Urinary bladder (tissue), 4 donors: ENCODE results near the gene SLC1A3. TPM values are rescaled to one million over a fixed set of nuclear protein-coding genes. Genes with fewer than 3 reads are reported as not detected.

Source experiments
- DNase-seq: peaks from one replicate; pipeline ENCODE4 v3.0.0-alpha.2; 2015; ENCODE audit errors: extremely low spot score
- H3K27ac ChIP-seq: one replicate; pipeline ENCODE4 v1.5.1; 2013; ENCODE audit warnings: low read depth, mild to moderate bottlenecking, moderate library complexity
- H3K36me3 ChIP-seq: one replicate; pipeline ENCODE4 v1.6.1; 2013; ENCODE audit warnings: mild to moderate bottlenecking, moderate library complexity; ENCODE audit not compliant: insufficient read depth
- H3K4me1 ChIP-seq: one replicate; pipeline ENCODE4 v1.6.1; 2013; ENCODE audit warnings: mild to moderate bottlenecking, moderate library complexity; ENCODE audit not compliant: insufficient read depth
- H3K4me3 ChIP-seq: one replicate; pipeline ENCODE4 v1.5.1; 2013; ENCODE audit warnings: low read depth, low read length
- WGBS: extraction: QIAGEN DNeasy Blood & Tissue Kit; methylation state at CpG from one replicate; pipeline ENCODE4 v1.1.7; 2013; 5-methylcytosine and 5-hydroxymethylcytosine counted together
- polyA plus RNA-seq: library from polyadenylated mRNA; stranded (reverse); fragments of 200-250 nt; gene quantifications from one replicate; pipeline ENCODE4 v1.2.3, GENCODE V29; 2013
- total RNA-seq: library from RNA; depleted of rRNA; stranded (reverse); fragments of >200 nt; gene quantifications from one replicate; pipeline ENCODE4 v1.2.3, GENCODE V29; 2014
- donor health status: healthy with polysubstance abuse.
- donor health status: healthy.

SLC1A3 gene
- total and polyA plus RNA-seq, 2 donors: 15.7 to 18.1 TPM

DNA sequence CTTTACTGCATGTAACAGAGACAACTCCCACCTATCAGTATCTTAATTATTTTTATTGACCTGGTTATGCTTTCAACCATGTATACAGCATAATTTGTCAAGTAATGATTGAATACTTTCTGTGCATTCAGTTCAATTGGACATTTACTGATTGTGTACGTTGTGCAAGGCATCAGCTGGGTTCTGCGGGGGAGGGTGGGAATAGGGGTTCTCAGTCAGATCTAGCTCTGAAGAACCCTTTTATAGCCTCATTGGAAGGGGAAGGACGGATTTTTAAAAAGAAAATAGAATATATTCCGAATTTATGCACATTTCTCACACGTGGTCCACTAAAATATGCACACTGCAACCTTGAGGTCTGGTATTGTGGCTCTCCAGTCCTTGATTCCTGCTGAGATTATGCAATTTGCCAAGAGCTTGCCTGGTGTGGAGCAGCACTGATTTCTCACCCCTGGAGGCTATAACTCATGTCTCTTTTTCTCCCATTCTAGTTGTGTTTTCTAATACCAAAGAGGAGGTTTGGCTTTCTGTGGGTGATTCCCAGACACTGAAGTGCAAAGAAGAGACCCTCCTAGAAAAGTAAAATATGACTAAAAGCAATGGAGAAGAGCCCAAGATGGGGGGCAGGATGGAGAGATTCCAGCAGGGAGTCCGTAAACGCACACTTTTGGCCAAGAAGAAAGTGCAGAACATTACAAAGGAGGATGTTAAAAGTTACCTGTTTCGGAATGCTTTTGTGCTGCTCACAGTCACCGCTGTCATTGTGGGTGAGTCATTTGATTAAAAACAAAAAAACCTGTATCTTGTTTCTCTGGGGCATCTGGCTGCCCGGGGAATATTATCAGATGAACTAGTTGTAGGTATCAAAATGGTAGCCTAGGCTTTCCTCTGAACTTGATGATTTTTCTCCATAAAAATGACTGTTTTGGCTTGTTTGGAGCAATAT, 1.7 kb downstream of the SLC1A3 start:
- WGBS: 71% methylated on average over 10 of the region's 10 CpGs
- Histone ChIP-seq H3K27ac (no peak overlapping the region), H3K36me3 (no peaks in the 10 kb centered on the region), H3K4me1 (no peaks in the 10 kb centered on the region), H3K4me3 (peak overlapping the region; percentile 14)
- DNase-seq: no peak

DNA sequence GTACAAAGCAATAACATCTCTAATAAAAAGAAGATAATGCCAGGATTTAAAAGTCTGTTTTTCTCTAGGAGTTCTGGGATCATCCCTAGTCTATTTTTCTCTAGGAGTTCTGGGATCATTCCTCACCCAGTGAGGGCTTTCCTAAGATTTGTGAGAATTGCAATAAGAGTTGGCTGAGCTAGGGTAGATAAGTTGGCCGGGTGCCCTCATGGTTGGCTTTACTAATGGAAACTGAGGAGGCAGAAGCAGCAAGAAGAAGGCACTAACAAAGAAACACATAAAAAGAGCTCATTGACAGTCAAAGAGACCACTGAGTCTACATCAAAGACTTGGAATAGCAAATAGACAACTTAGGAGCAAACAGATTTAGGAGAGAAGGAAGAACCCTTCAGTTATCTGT, 4.2 kb downstream of the SLC1A3 start:
- no peak for DNase-seq

DNA sequence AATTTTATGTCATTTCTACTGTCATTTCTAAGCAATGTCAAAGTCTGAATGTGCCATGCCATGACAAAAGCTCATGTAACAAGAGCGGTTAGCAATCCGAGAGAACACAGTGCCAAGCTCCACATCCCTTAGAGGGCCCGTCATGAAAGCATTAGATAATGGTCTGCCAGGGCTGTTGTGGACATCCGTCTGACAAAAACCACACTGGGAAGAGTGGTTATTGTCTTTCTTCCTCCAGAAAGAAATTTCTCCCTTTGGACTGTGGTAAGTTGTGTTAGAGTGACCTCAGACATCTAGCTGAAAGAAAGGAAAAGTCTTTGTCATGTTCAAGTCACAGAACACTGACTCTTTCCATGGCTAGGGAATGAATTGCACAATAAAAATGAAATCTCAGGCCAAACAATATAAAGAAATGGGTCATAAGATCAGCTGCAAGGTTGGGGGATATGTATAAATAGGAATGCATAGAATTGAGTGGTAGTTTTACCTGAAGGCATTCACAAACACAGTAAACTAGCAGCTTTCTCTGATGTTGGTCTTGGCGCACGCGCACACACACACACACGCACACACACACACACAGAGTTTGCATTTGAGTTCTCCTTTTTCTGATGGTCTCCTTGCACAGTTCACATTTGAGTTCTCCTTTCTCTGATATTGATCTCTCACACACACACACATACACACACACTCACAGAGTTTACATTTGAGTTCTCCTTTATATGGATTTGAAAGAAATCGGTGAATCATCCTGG, 5.3 kb downstream of the SLC1A3 start:
- Histone ChIP-seq H3K27ac (no peak overlapping the region), H3K4me3 (no peak overlapping the region), H3K36me3 (no peaks in the 10 kb centered on the region), H3K4me1 (no peaks in the 10 kb centered on the region)
- no peak for DNase-seq
- 91% methylated on average over 9 of the region's 9 CpGs for WGBS

More for the DNA sequence above, 4.2 kb downstream of the SLC1A3 start:
- 71% methylated on average over 1 of the region's 1 CpG for WGBS
- H3K27ac ChIP-seq: no peak overlapping the region
- no peak overlapping the region for H3K4me3 ChIP-seq
- H3K4me1 ChIP-seq: no peaks in the 10 kb centered on the region
- no peaks in the 10 kb centered on the region for H3K36me3 ChIP-seq

DNA sequence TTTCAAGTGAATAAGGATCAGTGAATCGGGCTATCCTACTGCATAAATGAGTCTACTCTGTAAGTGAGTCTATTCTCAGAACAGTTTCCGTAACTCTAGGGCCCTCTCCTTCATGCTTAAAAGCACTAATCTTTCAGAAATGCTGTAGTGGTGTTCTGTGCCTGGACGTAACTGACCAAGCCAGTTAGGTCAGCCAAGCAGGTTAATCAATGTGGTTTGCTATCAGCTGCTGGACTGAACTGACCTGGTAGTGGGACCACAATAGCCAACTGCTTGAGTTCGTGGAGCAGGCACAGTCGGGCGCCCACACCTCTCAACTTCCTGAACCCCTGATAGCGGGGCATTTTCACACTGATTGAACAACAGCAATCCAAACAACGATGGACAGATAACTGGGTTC, 6.8 kb downstream of the SLC1A3 start:
- H3K27ac ChIP-seq: no peak overlapping the region
- no peaks in the 10 kb centered on the region for H3K36me3 ChIP-seq
- H3K4me3 ChIP-seq: no peak overlapping the region
- WGBS: 88% methylated on average over 8 of the region's 8 CpGs
- H3K4me1 ChIP-seq: no peaks in the 10 kb centered on the region
- no peak for DNase-seq

DNA sequence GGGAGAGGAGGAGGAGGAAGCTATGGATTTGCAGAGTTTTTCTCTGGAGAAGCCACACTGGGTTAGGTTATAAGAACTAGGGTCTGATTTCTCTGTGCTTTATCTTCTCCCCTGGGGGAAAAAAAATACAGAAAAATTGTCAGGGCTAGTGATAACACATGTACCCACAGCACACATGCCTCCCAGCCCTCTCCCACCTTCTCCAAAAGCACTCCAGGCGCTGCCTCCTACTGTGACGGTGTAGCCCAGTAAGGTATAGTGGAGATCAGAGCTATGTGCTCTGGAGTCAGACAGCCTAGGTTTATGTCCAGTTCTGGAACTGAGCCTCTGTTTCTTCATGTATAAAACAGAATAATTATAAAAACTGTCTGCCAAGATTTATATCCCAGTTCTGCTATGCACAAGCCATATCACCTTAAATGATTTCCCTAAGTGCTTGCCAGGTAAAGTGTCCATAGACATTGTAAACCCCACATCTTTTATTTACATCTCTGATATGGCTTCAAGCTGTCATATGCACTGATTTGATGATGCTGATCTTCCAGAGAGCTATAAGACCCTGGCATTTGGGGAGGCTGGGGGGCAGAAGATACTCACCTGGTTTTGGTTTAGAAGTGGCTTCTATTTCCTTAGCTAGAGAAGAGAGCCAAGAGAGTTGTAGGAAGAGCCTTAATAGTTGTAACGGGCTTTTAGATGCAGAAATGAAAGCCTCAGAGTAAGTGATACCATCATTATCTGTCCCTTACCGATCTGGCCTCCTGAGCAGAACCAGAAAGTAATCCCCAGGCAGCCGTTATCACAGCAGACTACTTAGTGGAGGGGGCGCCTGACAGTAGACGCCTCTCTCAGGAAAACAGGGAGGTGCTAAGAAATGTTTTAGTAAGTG, 7.6 kb downstream of the SLC1A3 start:
- no peaks in the 10 kb centered on the region for H3K4me1 ChIP-seq
- no peak for DNase-seq
- H3K36me3 ChIP-seq: no peaks in the 10 kb centered on the region
- 58% methylated on average over 7 of the region's 7 CpGs for WGBS
- H3K4me3 ChIP-seq: no peak overlapping the region
- no peak overlapping the region for H3K27ac ChIP-seq

DNA sequence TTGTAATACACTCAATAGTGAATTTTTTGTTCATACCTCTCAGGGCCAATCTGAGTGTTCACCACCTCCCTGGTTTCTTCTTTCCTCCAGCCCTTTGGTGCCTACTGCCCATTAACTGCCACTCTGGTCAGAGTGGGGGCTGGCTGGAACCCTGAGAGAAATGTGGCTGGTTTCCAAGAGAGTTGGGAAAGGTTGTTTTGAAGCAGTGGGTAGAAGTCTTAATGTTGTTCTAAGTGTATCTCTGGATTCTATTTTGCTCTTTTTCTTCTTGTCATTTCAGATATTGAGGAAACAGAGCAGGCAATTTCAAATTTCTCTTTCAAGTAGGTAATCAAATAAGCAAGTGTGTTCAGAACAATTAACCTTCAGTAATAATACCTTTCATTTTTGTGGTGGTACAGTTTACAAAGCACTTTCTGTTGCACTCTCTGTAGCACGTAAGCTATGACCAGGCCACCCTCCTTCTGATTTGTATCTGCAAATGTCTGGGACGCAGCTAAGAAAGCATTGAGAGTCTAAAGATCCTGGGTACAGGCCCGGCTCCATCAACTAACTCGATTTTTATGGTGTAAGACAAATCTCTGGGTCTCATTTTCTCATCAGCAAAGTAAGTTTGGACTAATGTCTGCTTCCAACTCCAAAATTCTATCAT, 8.4 kb downstream of the SLC1A3 start:
- no peak overlapping the region for H3K4me3 ChIP-seq
- 56% methylated on average over 4 of the region's 4 CpGs for WGBS
- H3K36me3 ChIP-seq: no peaks in the 10 kb centered on the region
- no peaks in the 10 kb centered on the region for H3K4me1 ChIP-seq
- DNase-seq: no peak
- H3K27ac ChIP-seq: no peak overlapping the region

DNA sequence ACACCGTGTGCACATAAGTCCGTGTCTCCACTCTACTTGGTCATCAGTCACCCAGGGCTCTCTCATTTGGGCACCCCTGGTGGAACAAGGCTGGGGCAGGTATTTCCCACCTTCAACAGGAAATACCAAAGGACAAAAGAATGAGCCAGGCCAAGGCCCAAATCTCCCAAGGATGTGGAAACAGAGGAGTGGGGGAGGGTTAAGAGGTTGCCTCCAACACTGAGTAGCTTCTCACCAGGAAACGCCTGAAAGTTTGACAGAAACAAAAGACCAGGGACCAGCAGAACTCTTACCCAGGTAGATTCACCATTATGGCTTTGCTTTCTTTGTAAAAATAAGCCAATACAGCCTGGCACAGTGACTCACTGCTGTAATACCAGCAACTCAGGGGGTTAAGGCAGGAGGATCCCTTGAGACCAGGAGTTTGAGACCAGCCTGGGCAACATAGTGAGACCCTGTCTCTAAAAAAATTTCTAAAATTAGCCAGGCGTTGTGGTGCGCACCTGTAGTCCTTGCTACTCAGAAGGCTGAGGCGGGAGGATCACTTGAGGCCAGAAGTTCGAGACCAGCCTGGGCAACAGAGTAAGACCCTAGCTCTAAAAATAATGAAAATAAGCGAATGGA, 12.7 kb downstream of the SLC1A3 start:
- WGBS: 85% methylated on average over 8 of the region's 8 CpGs
- DNase-seq: no peak
- H3K27ac ChIP-seq: no peak overlapping the region
- H3K36me3 ChIP-seq: no peaks in the 10 kb centered on the region
- no peak overlapping the region for H3K4me3 ChIP-seq
- no peaks in the 10 kb centered on the region for H3K4me1 ChIP-seq

DNA sequence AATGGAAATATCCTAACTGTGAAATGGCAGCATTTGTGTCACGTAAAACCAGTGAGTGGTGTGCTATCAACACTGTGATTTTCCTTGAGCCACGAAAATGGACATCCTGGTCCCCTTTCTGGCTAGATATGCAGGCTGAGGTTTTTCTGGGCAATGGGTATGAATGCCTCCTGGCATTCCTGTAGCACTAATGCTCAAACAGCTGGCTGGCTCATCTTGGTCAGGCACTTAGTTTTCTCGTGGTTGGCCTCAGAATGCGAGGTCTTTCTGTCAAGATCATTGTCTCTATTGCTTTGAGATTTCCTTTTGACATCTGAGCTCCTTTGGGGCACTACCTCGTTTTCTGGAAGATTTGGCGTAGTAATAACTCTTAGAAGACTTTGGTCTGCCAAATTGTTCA, 15.6 kb downstream of the SLC1A3 start:
- 79% methylated on average over 6 of the region's 6 CpGs for WGBS
- Histone ChIP-seq H3K4me3 (no peak overlapping the region), H3K27ac (no peak overlapping the region), H3K4me1 (no peaks in the 10 kb centered on the region), H3K36me3 (no peaks in the 10 kb centered on the region)
- DNase-seq: no peak

DNA sequence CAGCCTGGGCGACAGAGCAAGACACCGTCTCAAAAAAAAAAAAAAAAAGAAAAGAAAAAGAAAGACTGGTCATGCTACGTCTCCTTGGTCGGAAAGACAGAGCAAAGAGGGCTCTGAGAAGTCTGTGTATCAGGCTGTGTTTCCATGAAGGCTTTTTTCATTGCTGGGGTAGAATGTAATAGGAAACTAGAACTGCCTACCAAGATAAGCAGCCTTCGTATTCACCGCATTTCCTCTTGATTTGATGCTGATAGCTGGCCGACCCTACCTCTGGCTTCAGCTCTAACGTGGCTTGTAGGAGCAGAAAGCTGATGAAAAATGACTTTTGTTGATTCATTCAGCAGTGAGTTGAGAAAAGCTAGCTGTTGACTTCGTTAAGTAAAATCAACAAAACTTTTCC, 17.4 kb downstream of the SLC1A3 start:
- DNase-seq: no peak
- H3K4me3 ChIP-seq: no peak overlapping the region
- H3K4me1 ChIP-seq: no peaks in the 10 kb centered on the region
- H3K36me3 ChIP-seq: no peaks in the 10 kb centered on the region
- H3K27ac ChIP-seq: no peak overlapping the region
- 52% methylated on average over 9 of the region's 9 CpGs for WGBS

DNA sequence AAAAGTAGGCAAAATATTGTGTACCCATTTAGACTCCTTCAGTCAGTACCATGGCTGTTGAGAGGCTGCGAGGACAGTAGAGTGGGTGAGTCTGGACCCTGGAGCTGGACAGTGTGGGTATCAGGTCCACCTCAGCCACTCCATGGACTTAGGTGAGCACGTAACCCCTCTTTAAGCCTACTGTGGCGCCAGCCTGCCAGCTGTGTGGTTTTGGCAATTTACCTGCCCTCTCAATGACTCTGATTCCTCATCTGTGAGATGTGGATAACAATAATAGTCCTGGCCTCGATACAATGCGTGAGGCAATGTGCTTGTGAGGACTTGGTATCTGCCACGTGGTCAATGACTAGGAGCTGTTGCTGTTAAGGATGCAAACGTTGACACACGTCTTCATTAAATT, 17.9 kb downstream of the SLC1A3 start:
- Histone ChIP-seq H3K4me1 (no peaks in the 10 kb centered on the region), H3K36me3 (no peaks in the 10 kb centered on the region), H3K27ac (no peak overlapping the region), H3K4me3 (no peak overlapping the region)
- WGBS: 89% methylated on average over 8 of the region's 8 CpGs
- DNase-seq: no peak

DNA sequence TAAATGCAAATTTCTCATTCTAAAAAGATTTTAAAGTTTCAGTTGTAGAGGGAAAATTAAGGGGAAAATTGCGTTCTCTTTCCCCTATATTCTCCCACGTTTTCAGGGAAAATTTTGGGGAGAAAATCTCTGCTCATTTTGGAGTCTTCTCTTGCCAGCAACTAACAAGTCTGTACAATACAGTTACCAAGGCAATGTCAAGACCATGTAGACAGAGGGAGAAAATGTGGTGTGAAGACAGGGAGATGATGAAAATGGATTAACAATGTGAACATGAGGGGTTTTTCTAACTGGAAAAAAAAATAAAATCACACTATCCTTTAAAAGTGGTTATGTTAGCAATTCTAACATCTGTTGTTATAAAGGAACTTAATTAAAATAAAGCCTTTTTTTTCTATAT, 22.3 kb downstream of the SLC1A3 start:
- no peak for DNase-seq
- H3K4me3 ChIP-seq: no peak overlapping the region
- WGBS: 71% methylated on average over 2 of the region's 2 CpGs
- H3K4me1 ChIP-seq: no peaks in the 10 kb centered on the region
- H3K36me3 ChIP-seq: no peaks in the 10 kb centered on the region
- no peak overlapping the region for H3K27ac ChIP-seq

DNA sequence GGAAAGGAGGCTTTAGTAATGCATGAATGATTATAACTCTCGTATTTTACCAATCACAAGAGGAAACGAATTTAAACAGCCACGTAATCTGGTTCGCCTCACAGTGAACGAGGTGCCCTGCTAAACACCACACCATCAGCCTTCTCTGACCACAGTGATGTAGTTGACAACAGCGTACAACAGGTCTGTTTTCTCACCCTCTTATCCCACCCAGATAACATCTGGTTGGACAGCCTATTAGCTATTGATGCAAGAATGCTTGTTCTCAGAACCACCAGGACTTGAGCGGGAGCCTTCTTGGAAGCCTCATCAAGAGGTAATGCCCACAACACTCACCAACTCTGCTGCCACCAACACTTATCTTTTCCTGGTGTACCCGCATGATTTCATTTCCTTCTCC, 23.3 kb downstream of the SLC1A3 start:
- Histone ChIP-seq H3K4me3 (no peak overlapping the region), H3K27ac (no peak overlapping the region), H3K4me1 (no peaks in the 10 kb centered on the region), H3K36me3 (no peaks in the 10 kb centered on the region)
- no peak for DNase-seq
- WGBS: 83% methylated on average over 8 of the region's 8 CpGs
